ENCODE results near the gene VAV1.
A peak's percentile ranks its signal among the peaks of the same experiment; 100 is the strongest.

Gene VAV1

GRCh38 chr19:6772028-6772865 is at the start of gene VAV1:
Gene VAV1, plus strand, starts transcription at chr19:6772708. Its CDS starts 100 bp downstream, at chr19:6772808.
- DNase-seq (ENCODE audit: low spot score): peak; percentile 83

GRCh38 chr19:6723108-6723618 is 49.3 kb upstream of the VAV1 start:
- DNase-seq (ENCODE audit: low spot score): no peak

GRCh38 chr19:6723738-6724137 is 48.8 kb upstream of the VAV1 start:
- DNase-seq (ENCODE audit: low spot score): no peak

- DNase-seq (ENCODE audit: low spot score): no peak
These were observed 47.6 kb upstream of the VAV1 start for GRCh38 chr19:6724631-6725492.

GRCh38 chr19:6725513-6726231 is 46.8 kb upstream of the VAV1 start:
- no peak for DNase-seq (ENCODE audit: low spot score)

- no peak for DNase-seq (ENCODE audit: low spot score)
These were observed 44.2 kb upstream of the VAV1 start for GRCh38 chr19:6728346-6728745.

GRCh38 chr19:6729573-6730152 is 42.8 kb upstream of the VAV1 start:
- DNase-seq (ENCODE audit: low spot score): no peak

GRCh38 chr19:6730153-6730804 is 42.2 kb upstream of the VAV1 start:
- no peak for DNase-seq (ENCODE audit: low spot score)

GRCh38 chr19:6730941-6731670 is 41.4 kb upstream of the VAV1 start:
- DNase-seq (ENCODE audit: low spot score): no peak

GRCh38 chr19:6731822-6732221 is 40.7 kb upstream of the VAV1 start:
- DNase-seq (ENCODE audit: low spot score): no peak

GRCh38 chr19:6732803-6733337 is 39.6 kb upstream of the VAV1 start:
- DNase-seq (ENCODE audit: low spot score): no peak

- DNase-seq (ENCODE audit: low spot score): no peak
These were observed 39.0 kb upstream of the VAV1 start for GRCh38 chr19:6733338-6734095.

GRCh38 chr19:6734096-6734696 is 38.3 kb upstream of the VAV1 start:
- DNase-seq (ENCODE audit: low spot score): no peak

GRCh38 chr19:6735181-6735911 is 37.2 kb upstream of the VAV1 start:
- no peak for DNase-seq (ENCODE audit: low spot score)

GRCh38 chr19:6736169-6736916 is 36.2 kb upstream of the VAV1 start:
- DNase-seq (ENCODE audit: low spot score): peak; percentile 71

- DNase-seq (ENCODE audit: low spot score): no peak
These were observed 35.6 kb upstream of the VAV1 start for GRCh38 chr19:6736917-6737283.

- DNase-seq (ENCODE audit: low spot score): peak; percentile 100
These were observed 35.1 kb upstream of the VAV1 start, which contains the start of gene GPR108 for GRCh38 chr19:6737284-6737872. Gene GPR108, minus strand, starts transcription at chr19:6737580. Its CDS starts 4 bp downstream, at chr19:6737576.

All from CD4-positive, alpha-beta T cell treated with Interleukin-2 at 100 ng/mL for 4 hours (primary cell).